Colon (tissue), 2 donors: ENCODE measurements around the gene TFDP1.

Experiments used
- FAIRE-seq: peaks from 2 replicates; lab custom pipeline; 2012; peaks lifted over from hg19 to GRCh38; lab: Jason Lieb, UNC
- donor health status: control.
- donor health status: control.

TFDP1 gene, protein sequence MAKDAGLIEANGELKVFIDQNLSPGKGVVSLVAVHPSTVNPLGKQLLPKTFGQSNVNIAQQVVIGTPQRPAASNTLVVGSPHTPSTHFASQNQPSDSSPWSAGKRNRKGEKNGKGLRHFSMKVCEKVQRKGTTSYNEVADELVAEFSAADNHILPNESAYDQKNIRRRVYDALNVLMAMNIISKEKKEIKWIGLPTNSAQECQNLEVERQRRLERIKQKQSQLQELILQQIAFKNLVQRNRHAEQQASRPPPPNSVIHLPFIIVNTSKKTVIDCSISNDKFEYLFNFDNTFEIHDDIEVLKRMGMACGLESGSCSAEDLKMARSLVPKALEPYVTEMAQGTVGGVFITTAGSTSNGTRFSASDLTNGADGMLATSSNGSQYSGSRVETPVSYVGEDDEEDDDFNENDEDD

GRCh38 chr13:113584205-113584869, at the start of gene TFDP1:
Gene TFDP1, plus strand, starts transcription at chr13:113584753. Its CDS starts 1,085 bp downstream, at chr13:113585838.
- no peak for FAIRE-seq

- FAIRE-seq, result no peak
These were observed 49.2 kb upstream of the TFDP1 start for GRCh38 chr13:113535381-113535781.

GRCh38 chr13:113536461-113537110, 48.0 kb upstream of the TFDP1 start:
- FAIRE-seq, result no peak

GRCh38 chr13:113537205-113537604, 47.3 kb upstream of the TFDP1 start:
- FAIRE-seq, result no peak

DNA sequence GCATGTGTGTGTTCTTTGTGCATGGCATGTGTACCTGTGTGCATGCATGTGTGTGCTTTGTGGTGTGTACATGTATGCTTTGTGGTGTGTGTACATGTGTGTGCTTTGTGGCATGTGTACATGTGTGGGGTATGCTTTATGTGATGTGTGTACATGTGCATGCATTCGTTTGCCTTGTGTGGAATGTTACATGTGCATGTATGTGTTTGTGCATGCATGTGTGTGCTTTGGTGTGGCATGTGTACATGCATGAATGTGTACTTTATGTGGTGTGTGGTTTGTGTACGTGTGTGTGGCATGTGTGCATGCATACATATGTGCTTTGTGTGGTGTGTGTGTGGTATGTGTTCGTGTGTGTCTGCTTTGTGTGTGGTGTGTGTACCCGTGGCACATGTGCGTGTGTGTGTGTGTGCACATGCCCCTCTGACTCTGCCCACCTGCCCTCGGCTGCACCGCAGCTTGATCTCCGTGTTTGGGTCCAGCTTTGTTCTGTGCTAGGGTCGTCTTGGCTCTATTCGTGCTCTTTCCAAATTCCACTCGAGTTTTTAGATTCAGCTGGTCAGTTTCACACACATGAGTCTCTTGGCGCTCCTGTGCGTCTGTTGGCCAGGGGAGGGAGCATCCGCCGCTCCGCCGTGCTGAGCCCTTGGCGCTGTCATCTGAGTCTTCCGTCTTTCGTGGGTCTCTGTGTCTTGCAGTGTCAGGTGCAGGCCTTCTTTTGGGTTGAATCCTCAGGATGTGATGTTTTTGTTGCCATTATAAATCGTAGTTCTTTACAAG, 46.5 kb upstream of the TFDP1 start:
- no peak for FAIRE-seq

- FAIRE-seq, result no peak
These were observed 45.9 kb upstream of the TFDP1 start for GRCh38 chr13:113538689-113539058.

- FAIRE-seq, result no peak
These were observed 45.4 kb upstream of the TFDP1 start for GRCh38 chr13:113539176-113539575.

DNA sequence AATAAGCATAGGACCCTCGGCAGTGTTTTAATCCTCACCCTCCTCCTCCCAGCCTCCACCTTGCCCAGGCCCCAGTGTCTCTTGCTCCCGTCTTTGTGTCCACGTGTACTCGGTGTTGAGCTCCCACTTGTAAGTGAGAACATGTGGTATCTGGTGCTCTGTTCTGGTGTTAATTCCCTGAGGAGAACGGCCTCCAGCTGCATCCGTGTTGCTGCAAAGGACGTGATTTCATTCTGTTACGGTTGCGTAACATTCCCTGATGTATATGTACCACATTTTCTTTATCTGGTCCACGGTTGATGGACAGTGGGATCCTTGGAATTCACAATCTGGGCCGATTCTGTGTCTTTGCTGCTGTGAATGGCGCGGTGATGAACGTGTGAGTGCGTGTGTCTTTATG, 44.7 kb upstream of the TFDP1 start:
- no peak for FAIRE-seq

DNA sequence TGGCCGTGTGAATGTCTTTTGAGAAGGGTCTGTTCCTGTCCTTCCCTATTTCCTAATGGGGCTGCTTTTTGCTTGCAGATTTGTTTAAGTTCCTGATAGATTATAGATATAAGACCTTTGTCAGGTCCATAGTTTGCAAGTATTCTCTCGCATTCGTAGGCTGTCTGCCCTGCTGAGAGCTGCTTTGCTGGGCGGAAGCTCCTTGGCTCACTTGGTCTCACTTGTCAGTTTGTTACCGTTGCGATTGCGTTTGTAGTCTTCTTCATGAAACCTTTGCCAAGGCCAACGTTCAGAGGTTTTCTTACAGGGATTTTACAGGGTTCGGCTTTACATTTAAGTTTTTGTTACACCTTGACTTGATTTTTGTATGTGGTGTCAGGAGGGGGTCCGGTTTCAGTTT, 44.0 kb upstream of the TFDP1 start:
- no peak for FAIRE-seq

DNA sequence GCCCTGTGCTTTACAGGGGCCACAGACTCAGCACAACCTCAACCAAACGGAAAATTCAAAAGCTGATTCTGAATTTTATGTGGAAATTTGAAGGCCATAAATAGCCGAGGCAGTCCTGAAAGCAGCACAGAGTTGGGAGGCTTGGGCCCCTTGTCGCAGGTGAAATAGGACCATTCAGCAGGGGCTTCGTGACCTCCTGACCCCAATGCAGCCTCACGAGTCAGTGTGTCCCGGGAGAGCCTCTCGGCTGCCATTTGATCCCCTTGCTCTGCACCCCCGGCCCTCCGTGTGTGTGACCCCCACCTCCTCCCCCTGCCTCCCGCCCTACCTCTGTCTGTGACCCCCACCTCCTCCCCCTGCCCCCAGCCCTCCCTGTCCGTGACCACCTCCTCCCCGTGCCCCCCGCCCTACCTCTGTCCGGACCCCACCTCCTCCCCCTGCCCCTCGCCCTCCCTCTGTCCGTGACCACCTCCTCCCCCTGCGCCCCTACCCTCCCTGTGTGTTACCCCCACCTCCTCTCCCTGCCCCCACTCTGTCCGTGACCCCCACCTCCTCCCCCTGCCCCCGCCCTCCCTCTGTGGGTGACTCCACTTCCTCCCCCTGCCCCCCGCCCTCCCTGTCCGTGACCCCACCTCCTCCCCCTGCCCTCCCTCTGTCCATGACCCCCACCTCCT, 41.7 kb upstream of the TFDP1 start:
- no peak for FAIRE-seq

GRCh38 chr13:113544071-113544891, 40.3 kb upstream of the TFDP1 start:
- no peak for FAIRE-seq

- no peak for FAIRE-seq
These were observed 39.7 kb upstream of the TFDP1 start for GRCh38 chr13:113544896-113545295.

- FAIRE-seq, result no peak
These were observed 39.1 kb upstream of the TFDP1 start for GRCh38 chr13:113545455-113545930.

DNA sequence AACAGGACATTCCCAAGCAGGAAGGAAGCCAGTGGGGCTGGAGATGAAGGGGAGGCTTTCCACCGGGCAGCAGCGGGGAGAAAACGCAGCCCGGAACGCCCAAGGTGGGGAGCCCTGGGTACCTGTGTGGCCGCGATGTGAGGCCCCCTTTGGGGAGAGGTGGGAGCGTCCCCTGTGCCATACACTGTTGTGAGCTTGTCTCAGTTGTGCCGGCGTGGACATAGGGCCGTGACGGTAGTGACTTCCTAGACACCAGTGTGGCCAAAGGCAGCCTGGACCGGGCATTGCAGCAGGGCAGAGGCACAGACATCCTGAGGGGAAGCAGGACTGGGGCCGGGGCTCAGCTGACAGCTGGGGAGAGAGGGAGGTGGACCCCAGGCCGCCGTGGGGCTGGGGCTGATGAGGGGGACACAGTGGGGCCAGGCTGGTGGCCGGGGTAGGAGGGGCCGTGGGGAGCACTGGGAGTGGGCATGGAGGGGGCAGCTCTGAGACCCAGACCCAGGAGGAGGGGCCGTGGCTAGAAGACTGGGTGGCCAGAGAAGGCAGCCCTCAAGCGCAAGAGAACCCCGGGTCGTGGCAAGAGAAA, 38.5 kb upstream of the TFDP1 start:
- no peak for FAIRE-seq

GRCh38 chr13:113546571-113547237, 37.8 kb upstream of the TFDP1 start:
- FAIRE-seq, result no peak

DNA sequence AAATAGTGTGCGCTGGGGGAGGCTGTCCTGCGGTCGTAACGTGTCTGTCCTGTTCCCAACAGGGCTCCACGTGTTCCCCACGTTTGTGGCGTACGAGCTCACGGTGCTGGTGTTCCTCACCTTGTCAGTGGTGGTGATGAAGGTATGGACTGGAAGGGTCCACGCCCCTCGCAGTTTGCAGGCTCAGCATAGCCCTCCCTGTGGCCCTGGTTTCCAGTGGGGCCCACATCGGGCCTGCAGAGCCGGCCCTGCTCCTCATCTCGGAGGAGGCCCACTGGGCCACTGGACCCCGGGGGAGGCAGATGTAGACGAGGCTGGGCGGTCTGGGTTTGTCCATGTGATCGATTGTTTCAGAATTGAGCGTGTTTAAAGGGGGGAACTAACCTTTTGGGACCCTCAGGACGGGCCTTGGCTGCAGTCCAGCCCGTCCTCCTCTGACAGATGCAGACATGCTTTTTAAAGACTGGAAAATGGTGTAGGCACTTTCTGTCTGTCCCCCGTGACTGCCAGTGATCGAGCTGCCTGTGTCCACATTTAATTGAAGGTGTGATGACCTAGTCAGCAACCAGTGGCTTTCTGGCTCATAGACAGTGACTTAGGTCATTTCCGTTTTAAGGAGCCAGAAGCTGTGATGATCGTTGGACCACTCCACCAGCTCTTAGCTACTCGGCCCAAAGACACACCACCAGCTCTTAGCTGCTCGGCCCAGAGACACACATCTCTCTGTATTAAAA, 37.1 kb upstream of the TFDP1 start:
- FAIRE-seq, result no peak

- FAIRE-seq, result no peak
These were observed 36.3 kb upstream of the TFDP1 start for GRCh38 chr13:113548171-113548641.

DNA sequence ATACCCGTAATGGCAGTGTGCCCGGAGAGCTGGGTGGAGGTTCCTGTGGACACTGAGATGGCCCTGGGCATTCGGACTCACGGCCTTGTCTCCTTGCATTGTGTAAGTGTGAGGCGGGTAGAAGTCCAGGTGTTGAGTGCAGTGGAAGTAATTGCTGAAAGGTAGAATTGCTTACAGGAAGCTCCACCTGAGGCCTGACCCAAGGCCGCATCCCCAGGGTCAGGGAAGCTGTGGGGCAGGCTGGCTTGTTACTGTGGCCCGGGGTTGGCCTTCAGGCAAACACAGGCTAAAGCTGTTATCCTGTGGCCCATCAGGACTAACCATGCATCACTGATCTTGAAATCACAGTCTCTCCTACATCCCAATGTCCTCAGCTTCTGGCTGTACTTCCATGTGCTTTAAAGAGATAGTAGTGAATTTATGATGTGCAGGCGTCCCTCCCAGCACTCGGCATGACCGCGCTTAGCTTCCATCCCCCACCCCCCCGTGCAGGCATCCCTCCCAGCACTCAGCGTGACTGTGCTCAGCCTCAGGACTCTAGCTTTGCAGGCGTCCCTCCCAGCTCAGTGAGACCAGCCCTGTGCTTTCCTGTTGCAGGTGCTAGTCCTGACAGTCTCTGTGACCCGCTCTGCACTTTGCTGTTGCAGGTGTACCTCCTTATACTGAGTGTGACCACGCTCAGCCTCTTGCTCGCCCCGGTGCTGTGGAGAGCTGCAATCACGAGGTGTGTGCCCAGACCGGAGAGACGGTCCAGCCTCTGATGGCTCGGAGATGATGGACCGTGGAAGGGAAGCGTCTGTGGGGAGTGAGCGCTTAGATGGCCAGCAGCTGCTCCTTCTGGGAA, 35.6 kb upstream of the TFDP1 start:
- FAIRE-seq, result no peak
